Endothelial cell of umbilical vein (primary cell): ENCODE data around the gene NHERF2.
A peak's percentile ranks its signal among the peaks of the same experiment; 100 is the strongest.

ENCODE experiments used
- CTCF ChIP-seq, 2 donors: IDR thresholded peaks; 1 replicate in 1 of 2; 2 replicates in 1 of 2; pipeline ENCODE4 v1.5.1; 2011; ENCODE audit warnings: low read length in 2 of 2, mild to moderate bottlenecking in 2 of 2, moderate library complexity in 2 of 2, control low read depth in 1 of 2, inconsistent platforms in 1 of 2, low read depth in 1 of 2; ENCODE audit not compliant: insufficient read depth in 1 of 2; ENCODE audit errors: extremely low read depth in 1 of 2
- FOS ChIP-seq: IDR thresholded peaks from 2 replicates; pipeline ENCODE4 v1.6.1; 2011; ENCODE audit warnings: mild to moderate bottlenecking, low read length, moderate library complexity, borderline replicate concordance; ENCODE audit not compliant: insufficient read depth
- MAX ChIP-seq: IDR thresholded peaks from 2 replicates; pipeline ENCODE4 v1.6.1; 2011; ENCODE audit not compliant: insufficient read depth, insufficient read length
- POLR2A ChIP-seq: IDR thresholded peaks from 2 replicates; pipeline ENCODE4 v1.6.1; 2012; ENCODE audit warnings: low read depth, mild to moderate bottlenecking, control low read depth, low read length
- POLR2AphosphoS5 ChIP-seq: IDR thresholded peaks from 2 replicates; pipeline ENCODE4 v1.6.1; 2012; ENCODE audit warnings: low read depth, mild to moderate bottlenecking, control low read depth, low read length, moderate library complexity; ENCODE audit not compliant: insufficient read depth

GRCh38 chr16:1983544-1984346 lies 43.0 kb upstream of the NHERF2 start, which contains the start of gene GFER:
- peak; percentile 90 for TF ChIP-seq POLR2A
- TF ChIP-seq FOS, result no peak
- peak; percentile 94 for TF ChIP-seq POLR2AphosphoS5
- peak; percentile 18 to 54 for TF ChIP-seq CTCF (IDR thresholded peaks at IDR 0.05; ENCODE audit: extremely low read depth in 1 of 2, insufficient read depth in 1 of 2, low read depth in 1 of 2, low read length in 2 of 2)
- no peak for TF ChIP-seq MAX
